SK-N-MC (cell line): Measurements from ENCODE around the gene NEK6.

Experiments used
- EZH2 ChIP-seq: fragments of 200-600 bp; sonication (generic); IDR thresholded peaks from one replicate; pipeline ENCODE4 v1.6.1; 2017; ENCODE audit warnings: antibody characterized with exemption
- FOXP2 ChIP-seq: optimal IDR thresholded peaks from 2 replicates; pipeline ENCODE3; 2011; ENCODE audit warnings: mild to moderate bottlenecking, moderate library complexity; ENCODE audit not compliant: insufficient read depth; ENCODE audit errors: extremely low read length, control extremely low read depth
- POLR2AphosphoS5 ChIP-seq: IDR thresholded peaks from 2 replicates; pipeline ENCODE4 v1.6.1; 2012; ENCODE audit warnings: mild to moderate bottlenecking, low read depth, low read length, borderline replicate concordance

GRCh38 chr9:124297551-124297901, 39.8 kb downstream of the NEK6 start:
- TF ChIP-seq POLR2AphosphoS5 (no peak), EZH2 (no peak), FOXP2 (no peak)
